Left ventricle myocardium superior (tissue), 1 donor: ENCODE results near the gene RNF14. TPM values are rescaled to one million over a fixed set of nuclear protein-coding genes. Genes with fewer than 3 reads are reported as not detected.

Source experiments
- ATAC-seq: fragments of 200-7000 bp; cut with Tn5 transposase; one replicate; pipeline ENCODE4 v1.9.1; 2020; ENCODE audit warnings: mild to moderate bottlenecking, moderate library complexity
- DNase-seq: peaks from one replicate; pipeline ENCODE4 v3.0.0-alpha.2; 2020
- intact Hi-C: fragments of 100-400 bp; cut with micrococcal nuclease; formaldehyde crosslinking; loops from one replicate; pipeline ENCODE4 v1.11.0; 2022
- total RNA-seq: library from RNA; stranded (reverse); fragmentation: NEBNext Ultra II Directional; extraction: Animal tissue kit (Norgen Biotek cat#: 25700); gene quantifications from one replicate; pipeline ENCODE4 v1.2.1, GENCODE V29; 2021
- donor health status: DM: no; HTN: yes; CAD: no; lungs with severe emphysema.

Gene RNF14
- total RNA-seq, 1 donor from 2014 or later, result 99.8 TPM

DNA sequence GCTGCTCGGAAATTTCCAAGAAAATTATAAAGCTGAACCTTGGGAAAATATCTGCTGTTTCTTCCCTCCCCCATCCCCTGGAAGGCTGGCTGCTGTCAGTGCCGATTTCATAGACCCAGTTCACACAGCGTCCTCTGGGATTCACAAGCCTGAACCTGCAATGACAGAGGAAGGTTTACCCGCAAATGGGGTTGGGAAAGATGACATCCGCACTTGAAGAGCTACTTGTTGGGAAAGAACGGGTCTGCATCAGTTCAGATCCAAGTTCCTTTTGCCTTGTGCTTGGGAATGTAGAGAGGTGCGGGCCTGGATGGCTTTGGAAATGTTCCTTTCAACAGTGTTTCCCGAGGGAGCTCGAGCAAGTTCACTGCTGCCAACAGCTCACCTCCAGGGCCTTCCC lies 24.8 kb upstream of the RNF14 start:
- intact Hi-C loops, result no loop called here
- no peak for DNase-seq
- no peak for ATAC-seq

DNA sequence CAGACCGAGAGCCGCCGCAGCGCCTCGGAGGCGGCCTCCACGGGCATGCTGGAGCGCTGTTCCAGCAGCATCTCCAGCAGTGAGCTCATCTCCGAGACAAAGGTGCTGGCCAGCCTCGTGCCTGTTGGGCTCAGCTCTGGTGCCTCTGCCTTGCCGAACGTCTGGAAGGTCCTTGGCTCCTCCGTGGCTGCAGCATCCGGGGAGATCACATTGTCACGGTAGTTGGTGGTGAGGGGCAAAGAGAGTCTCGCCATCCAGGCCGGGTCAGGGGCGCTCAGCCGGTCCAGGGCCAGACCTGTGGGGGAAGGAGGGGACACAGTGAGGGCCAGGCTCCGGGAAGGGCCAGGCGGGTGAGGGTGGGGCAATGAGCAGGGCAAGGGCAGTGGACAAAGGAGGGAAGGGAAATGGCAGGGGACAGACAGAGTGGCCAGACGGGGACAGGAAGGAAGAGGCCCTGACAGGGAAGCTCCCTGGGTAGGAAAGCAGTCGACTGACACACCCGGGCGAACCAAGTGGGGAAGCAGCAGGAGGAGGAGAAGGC lies 23.3 kb upstream of the RNF14 start:
- DNase-seq, result peak; percentile 49
- peak; percentile 57 for ATAC-seq
- intact Hi-C loops, result no loop called here

DNA sequence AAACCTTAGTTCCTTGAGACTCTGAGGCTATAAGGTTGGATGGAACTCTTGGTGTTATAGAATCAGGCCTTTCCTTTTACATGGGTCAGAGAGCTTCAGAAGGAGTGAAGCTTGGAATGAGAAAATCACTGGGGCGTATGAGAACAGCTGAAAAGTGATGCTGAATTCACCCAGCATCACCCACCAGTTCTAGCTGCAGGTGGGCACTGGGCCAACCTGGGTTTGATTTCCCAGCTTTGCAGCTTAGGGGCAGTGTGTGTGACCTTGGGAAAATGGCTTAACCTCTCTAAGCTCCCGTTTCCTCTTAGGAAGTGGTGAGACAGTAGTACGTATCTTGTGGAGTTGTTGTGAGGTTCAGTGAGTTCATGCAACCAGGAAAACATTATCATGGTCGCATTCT lies 21.6 kb upstream of the RNF14 start:
- ATAC-seq (no peak), DNase-seq (no peak)
- intact Hi-C loops, result no loop called here

DNA sequence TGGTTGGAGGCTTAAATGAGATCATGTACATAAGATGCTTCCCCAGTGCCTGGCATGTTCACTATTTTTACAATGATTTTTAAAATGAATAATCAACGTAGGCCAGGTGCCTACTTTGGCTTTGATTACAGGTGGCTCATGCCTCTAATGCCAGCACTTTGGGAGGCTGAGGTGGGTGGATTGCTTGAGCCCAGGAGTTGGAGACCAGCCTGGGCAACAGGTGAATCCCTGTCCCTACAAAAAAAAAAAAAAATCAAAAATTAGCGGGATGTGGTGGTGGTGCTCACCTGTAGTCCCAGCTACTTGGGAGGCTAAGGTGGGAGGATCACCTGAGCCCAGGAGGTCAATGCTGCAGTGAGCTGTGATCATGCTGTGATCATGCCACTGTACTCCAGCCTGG lies 20.1 kb upstream of the RNF14 start:
- ATAC-seq, result no peak
- DNase-seq, result no peak
- intact Hi-C loops, result no loop called here

DNA sequence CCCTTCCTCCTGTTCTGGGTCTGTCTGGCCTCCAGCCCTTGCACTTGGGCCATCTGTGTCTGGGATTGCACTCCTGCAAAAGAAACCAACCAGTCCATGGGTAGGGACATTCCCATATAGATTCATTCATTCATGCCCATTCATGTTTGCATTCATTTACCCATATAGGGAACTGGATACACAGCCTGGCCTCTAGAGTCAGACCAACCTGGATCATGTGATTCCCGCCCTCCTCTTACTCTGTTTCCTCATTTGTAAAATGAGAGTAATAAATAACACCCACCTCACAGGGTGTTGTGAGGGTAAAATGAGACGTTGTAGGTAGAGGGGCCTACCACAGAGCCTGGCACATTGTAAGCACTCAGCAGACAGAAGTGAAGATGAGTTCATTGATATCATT lies 19.4 kb upstream of the RNF14 start:
- intact Hi-C loops, result no loop called here
- ATAC-seq (no peak), DNase-seq (no peak)

DNA sequence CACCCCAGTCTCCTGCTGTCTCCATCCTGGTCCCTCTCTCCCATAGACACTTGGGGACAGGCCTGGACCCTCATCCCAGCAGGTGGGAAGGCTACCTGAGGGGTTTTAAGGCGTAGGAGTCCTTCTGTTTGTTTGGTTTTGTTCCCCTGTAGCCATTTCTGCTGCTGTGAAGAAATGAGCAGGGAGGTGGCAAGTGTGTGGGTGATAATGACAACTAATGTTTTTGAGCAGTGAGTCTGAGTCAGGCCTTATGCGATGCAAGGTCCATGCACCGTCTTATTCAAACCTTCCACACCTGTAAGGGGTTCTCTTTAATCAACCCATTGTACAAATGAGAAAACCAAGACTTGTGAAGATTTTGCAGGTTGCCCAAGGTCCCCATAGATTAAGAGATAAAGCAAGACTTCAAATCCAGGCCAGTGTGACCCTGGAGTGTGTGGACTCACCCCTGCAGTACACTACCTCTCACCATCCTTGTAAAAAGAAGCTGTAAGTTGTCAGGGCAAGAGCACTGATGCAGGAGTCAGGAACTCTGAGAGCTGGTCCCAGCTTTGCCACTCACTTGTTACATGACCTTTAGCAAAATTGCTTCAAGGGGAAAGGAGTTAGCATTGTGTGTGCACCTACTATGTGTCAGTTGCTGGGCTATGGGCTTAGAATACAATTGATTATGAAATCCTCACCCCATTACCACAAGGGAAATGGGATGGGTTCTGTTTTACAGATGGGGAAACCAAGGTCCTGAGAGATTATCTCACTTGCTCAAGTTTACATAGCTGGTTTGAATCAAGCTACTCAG lies 18.5 kb upstream of the RNF14 start:
- intact Hi-C loops, result no loop called here
- DNase-seq (no peak), ATAC-seq (no peak)

DNA sequence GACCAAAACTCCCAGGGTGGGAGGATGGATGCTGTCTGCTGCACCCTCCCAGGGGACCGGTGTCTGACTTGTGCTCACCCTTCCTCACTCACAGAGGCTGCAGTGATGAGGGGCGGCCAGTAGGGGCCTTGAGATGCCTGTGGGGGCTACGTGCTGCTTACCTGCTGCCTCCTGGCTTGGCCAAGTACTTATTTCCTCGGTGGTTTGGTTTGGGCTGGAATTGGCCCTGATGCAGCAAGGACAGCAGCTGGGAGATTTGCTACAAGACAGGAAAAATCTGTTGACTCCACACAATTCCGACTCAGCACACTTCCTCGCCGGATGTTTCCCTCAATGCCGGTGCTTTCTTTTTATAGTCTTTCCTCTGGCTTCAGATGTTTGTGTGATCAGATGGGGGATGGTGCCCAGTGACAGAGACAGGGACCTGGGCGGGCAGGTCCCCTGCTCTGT lies 17.5 kb upstream of the RNF14 start:
- DNase-seq (no peak), ATAC-seq (peak; percentile 41)
- intact Hi-C loops, result no loop called here

DNA sequence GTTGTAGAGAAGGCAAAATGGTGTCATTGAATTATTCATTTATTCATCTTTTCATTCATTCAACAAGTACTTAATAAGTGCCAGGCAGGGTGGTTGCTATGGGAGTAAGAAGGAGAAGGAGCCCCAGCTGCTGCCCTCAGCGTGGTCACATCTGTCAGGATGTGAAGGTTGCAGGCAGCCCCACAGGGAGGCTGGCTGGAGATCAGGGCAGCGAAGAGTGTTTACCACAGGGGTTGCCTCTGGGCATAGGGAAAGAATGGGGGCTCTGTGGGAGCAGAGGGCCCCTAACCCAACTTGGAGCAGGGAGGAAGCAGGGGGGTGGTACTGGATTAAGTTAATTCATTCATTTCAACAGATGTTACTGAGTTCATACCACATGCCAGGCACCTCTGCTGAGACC lies 16.9 kb upstream of the RNF14 start:
- ATAC-seq (no peak), DNase-seq (no peak)
- intact Hi-C loops, result no loop called here

DNA sequence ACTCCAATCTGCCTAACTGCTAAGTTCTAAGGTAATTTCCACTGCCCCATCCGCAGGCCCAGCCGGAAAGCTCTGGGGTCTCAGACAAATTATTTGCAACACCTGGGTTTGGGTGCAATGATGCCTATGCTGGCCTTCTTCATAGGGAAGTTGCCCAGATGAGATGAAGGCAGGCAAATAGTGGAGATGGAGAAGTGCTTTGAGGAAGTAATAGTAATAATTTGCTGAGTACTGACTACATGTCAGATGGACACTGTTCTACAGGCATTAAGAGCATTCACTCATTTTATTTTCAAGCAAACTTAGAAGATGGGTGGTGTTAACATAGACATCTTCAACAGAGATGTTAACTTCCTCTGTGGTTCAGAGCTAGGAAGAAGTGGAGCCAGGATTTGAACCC lies 14.7 kb upstream of the RNF14 start:
- intact Hi-C loops, result no loop called here
- DNase-seq, result no peak
- no peak for ATAC-seq

DNA sequence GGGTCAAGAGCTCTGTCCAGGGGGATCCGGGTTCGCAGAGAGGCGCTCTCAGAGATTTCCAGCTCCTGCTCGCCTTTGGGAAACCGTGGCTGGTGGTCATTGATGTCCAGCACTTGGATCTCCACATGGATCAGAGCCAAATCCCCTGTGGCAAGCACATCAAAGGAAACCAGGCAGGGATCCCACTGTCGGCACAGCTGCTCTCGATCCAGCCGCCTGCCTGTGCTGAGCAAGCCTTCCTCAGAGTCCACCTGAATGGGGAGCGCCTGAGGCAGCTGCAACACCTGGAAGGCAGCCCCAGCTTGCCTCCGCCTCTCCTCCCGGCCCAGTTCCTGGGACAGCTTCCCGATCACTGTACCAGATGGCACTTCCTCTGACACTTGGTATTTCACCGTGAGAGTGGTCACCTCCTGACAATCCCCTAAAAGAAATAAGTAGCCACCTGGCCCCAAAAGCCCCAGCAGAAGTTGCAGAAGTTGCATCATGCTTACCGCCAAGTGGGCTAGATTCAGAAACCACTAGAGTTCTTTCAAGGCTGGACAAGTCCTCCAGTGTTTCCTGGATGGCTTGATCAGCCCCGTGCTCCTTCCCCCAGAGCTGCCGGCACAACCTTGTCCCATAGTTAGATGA lies 11.4 kb upstream of the RNF14 start:
- intact Hi-C loops, result loop anchor here (5.0 kb wide), 1 partner anchor 260 kb away; no protein-coding TSS in a partner anchor
- no peak for DNase-seq
- ATAC-seq, result no peak

DNA sequence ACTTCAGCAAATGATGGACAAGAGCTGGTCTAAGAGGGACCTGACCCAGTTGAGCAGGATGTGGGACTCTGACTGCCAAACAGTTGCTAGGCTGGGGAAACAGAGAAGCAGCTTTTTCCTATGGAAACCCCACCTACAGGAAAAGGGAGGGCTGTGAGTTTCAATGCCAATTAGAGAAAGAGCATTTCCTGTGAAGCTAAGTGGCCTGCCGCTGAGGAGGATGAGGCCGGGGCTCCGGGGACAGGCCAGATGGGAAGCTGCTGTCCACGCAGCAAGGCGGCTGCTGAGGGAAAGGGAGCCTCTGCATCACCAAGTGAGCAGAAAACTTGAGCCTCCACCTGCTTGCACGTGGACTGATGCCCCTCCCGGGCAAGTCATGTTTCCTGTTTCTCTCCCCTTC lies 10.8 kb upstream of the RNF14 start, which contains the start of gene PCDH12:
TSS of gene PCDH12 (minus strand) at position 90 of the 400 bp plus-strand sequence. CDS start 351 bp downstream, outside the sequence.
- ATAC-seq (peak; percentile 67), DNase-seq (peak; percentile 73)
- intact Hi-C loops, result loop anchor here (5.0 kb wide), 1 partner anchor 261 kb away; no protein-coding TSS in a partner anchor

DNA sequence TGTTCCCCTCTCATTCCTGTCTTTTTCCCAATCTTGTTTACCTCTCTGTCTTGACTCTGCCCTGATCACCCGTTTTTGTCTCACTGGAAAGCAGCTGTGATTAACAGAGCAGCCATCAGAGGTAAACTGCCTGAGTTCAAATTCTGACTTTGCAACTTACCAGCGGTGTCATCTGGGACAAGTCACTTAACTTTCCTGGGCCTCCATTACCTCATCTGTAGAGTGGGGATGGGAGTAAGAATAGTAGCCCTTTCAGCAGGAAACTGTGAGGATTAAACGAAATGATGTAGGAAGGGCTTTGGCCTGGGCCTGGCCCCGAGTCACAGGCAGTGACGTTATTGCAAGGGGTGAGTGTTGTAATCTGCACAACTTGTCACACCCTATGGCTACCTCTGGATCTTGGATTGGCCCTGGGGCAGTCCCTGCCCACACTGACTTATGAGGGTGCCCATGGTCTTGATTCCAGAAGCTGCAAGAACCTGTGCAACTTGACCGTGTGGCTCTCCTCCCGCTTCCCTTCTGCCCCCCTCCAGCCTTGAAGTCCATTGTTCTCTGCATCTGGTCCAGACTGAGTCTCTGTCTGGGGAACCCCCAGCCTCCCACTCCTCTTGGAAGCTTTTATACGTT lies 10.2 kb upstream of the RNF14 start:
- ATAC-seq, result peak; percentile 54
- intact Hi-C loops, result loop anchor here (5.0 kb wide), 1 partner anchor 261 kb away; no protein-coding TSS in a partner anchor
- DNase-seq, result no peak

DNA sequence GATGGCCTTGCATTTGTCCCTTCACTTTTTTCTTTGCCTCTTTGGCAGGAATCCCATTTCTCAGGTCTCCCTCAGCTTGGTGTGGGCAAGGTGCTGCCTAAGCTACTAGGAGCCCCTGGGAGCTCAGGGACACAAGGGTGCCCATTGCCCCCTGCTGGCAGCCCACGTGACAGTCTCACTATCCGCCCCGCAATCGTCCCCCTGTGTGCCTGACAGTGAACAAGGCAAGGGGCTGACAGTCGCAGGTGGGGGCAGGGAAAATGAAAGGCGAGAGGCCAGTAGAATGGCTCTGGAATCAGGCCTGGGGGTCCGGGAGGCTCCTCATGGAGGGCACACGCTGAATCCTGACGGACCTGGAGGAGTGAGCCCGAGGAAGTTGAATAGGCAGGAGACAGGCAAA lies 8.9 kb upstream of the RNF14 start:
- intact Hi-C loops, result loop anchor here (10.0 kb wide), 1 partner anchor 75 kb away; no protein-coding TSS in a partner anchor
- peak; percentile 56 for DNase-seq
- ATAC-seq, result peak; percentile 19

DNA sequence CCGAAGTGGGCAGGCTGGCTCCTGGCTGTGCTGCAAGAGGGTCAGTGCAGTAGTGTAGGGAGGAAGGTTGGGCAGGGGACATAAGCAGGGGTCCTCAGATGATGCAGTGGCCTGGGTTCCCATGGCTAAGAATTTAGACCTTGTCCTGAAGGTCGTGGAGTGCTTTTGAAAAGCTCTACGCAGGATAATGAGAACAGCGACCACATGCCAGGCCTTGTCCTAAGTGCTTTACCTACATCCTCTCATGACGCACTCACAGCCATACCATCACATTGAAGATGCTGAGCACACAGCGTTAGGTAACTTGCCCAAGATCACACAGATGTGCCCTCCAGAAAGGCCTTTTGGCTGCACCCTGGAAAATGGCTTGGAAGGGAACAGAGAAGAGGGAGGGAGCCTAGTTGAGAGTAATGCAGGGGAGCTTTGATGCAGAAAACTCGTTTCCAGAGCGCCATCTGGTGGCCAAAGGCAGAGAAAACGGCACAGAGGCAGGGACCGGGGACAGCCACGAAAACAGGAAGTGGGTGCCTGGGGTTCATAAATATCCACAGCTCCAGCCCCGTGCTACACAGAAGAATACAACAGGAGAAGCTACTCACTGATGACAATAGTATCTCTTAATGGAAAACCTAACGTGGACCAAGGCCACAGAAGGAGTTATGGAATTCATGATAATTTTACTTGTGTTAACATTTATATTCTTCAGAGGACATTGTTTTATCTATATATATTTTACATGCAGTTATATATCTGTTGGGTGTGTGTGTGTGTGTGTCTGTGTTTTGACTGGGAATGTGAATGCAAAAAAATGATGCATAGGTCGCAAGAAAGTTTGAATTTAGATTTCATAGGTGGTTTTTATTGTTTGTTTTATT lies 8.2 kb upstream of the RNF14 start:
- ATAC-seq (peak; percentile 85), DNase-seq (peak; percentile 90)
- intact Hi-C loops, result loop anchor here (10.0 kb wide), 1 partner anchor 76 kb away; no protein-coding TSS in a partner anchor

DNA sequence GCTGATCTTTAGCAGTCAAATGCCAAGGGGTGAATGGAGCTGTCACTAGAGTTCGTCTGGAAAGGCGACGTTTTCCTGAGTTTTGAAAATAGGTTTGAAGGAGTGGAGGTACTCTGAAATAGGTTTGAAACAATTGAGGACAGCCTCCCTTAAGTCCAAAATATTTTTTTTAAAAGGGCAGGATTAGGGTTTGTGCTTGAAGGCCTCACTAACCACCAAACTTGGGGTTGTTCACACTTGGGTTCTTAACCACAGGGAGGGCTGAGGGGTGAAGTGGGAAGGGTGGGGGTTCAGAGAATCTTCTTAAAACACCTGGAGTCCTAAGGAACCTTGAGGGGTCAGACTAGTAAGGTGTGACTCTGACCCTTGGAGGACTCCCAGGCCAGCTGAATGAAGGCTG lies 7.4 kb upstream of the RNF14 start:
- ATAC-seq (no peak), DNase-seq (no peak)
- intact Hi-C loops, result loop anchor here (10.0 kb wide), 1 partner anchor 77 kb away; no protein-coding TSS in a partner anchor

DNA sequence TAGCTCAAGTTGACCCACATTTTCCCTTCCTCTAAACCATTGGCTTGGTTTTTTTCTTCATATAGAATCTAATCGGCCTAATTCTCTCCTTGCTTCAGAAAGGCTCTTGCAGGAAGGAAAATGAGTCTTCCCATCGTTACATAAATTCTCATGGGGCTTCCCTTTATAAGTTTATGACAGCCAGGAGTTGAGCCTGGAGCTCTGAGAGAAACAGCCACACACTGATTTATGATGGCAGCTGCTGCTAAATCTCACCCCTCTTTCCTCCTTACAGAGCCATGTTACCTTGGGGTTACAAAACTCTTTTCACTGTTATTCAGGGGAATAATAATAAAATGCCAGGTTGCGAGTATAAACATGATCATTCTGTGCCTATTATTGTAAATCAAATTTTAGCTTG lies 5.2 kb upstream of the RNF14 start:
- intact Hi-C loops, result loop anchor here (10.0 kb wide), 1 partner anchor 79 kb away; no protein-coding TSS in a partner anchor
- ATAC-seq, result no peak
- DNase-seq, result no peak

DNA sequence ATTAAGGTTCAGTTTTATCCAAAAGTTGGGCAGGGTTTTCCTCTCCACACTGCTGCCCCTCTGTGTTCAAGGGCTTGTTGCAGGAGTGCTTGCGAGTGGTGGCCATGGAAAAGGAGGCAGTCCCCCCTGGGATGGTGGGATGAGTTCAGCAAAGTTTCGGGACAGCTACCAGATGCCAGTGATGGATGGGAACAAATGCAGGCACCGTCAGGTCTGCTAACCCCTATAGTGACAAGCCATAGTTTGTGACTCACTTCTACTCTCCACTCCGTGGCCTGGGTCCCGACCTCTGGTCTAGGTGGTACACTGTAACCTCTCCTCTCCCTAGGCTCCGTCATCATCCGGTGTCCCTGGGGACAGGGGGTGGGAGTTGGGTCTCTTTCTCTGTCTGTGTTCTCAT lies 3.8 kb upstream of the RNF14 start:
- intact Hi-C loops, result loop anchor here (10.0 kb wide), 1 partner anchor 80 kb away; no protein-coding TSS in a partner anchor
- ATAC-seq (no peak), DNase-seq (no peak)

DNA sequence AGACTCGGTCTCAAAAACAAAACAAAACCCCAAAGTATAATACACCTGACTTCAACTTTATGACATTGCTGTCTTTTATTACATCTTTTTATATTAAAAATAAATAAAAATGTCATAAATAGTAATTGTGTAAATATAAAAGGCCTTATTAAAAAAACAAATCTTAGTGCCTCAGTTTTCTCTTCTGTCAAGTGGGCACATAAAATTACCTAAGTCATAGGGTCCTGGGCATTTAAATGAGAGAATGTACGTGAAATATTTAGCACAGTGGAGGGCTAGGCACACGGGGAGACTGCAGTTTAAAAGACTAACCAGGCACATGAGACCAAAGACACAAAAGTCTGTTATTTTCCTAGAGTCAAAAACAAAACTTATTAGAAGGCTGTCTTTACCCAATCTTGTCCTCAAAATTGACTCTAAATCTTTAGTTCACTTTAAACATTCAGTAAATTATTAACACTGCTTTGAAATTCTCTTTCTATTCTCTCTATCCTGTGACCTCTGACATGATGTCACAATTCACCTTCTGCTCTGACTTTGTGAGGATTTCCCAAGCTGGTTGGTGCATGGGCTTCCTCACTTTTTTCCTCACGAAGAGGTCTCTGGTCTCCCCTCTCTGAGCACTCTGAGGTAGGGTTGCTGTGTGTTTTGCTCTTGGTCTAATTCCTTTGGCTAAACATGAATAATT lies 2.5 kb upstream of the RNF14 start:
- ATAC-seq (no peak), DNase-seq (no peak)
- intact Hi-C loops, result loop anchor here (10.0 kb wide), 1 partner anchor 82 kb away; no protein-coding TSS in a partner anchor
